Hepatocyte (in vitro differentiated cells): ENCODE data around the gene SV2C.

Experiments used
- CTCF ChIP-seq: fragments of 200-600 bp; sonication (generic); IDR thresholded peaks from 2 replicates; pipeline ENCODE4 v1.5.1; 2016; ENCODE audit warnings: antibody characterized with exemption, mild to moderate bottlenecking; ENCODE audit not compliant: poor library complexity
- EZH2phosphoT487 ChIP-seq: fragments of 200-600 bp; sonication (generic); IDR thresholded peaks from one replicate; pipeline ENCODE4 v1.6.1; 2018; ENCODE audit warnings: antibody characterized with exemption, mild to moderate bottlenecking, low read depth, moderate library complexity; ENCODE audit not compliant: unreplicated experiment, severe bottlenecking

DNA sequence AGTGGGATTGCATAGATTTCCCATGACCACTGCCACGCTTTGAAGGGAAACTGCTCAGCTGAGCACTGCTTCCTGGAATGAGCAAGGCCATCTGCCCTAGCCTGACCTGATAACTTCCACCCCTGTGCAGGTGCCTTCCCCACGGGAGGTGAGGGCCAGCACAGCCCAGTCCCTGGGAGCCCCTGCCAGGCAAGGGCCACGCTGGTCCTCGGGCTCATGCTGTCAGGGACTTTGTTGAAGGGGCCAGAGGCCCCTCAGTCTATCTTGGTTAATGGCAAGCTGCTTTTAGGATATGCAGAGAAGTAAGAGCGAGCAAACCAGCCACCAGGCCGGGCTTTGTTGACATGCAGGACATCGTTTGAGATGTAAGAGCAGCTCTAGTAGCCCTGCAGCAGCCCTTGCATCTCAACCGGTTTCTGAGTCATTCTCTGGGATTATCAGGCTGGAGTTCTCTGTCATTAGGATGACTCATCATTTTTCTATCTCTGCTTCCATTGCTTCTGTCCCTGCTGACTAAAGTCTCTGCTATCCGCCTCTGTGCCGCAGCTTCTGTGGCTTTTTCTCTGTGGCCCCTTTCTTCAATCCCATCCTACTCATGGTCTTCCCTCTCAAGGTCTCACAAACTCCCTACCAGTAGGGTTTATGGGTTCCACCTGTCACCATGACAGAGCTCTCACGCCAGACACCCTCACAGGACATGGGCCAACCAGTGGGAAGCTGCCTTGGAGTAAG is 289.3 kb downstream of the SV2C start:
- TF ChIP-seq CTCF (no peak), EZH2phosphoT487 (no peak)
